CD8-positive, alpha-beta memory T cell (primary cell): ENCODE measurements around the gene LDLRAD4. TPM values are rescaled to one million over a fixed set of nuclear protein-coding genes. Genes with fewer than 3 reads are reported as not detected.

ENCODE experiments used
- CTCF ChIA-PET: fragments of 350-600 bp; sonication (Branson Sonifier 250); formaldehyde crosslinking; loops from one replicate; lab custom pipeline; 2021; ENCODE audit warnings: antibody characterized with exemption; lab: Charles Lee
- POLR2A ChIA-PET: fragments of 350-600 bp; sonication (Branson Sonifier 250); formaldehyde crosslinking; loops from one replicate; lab custom pipeline; 2021; ENCODE audit warnings: antibody characterized with exemption; lab: Charles Lee
- DNase-seq, 5 donors: peaks; one replicate each; pipeline versions ENCODE4 v3.0.0 to v3.0.0-alpha.2; 2020 to 2022; ENCODE audit warnings: mixed read lengths in 1 of 5
- H3K27ac ChIP-seq: one replicate; pipeline ENCODE4 v1.7.0; 2013; ENCODE audit warnings: low read depth, mild to moderate bottlenecking, low read length, moderate library complexity
- H3K27me3 ChIP-seq: 2 replicates; pipeline ENCODE4 v1.7.0; 2013; ENCODE audit warnings: low read length, mild to moderate bottlenecking; ENCODE audit not compliant: insufficient read depth, poor library complexity, severe bottlenecking
- H3K36me3 ChIP-seq: 2 replicates; pipeline ENCODE4 v1.7.0; 2013; ENCODE audit warnings: mild to moderate bottlenecking, low read length, moderate library complexity; ENCODE audit not compliant: insufficient read depth
- H3K4me1 ChIP-seq: 2 replicates; pipeline ENCODE4 v1.7.0; 2013; ENCODE audit warnings: mild to moderate bottlenecking, low read length, moderate library complexity; ENCODE audit not compliant: insufficient read depth
- H3K4me3 ChIP-seq: 2 replicates; pipeline ENCODE4 v1.7.0; 2013; ENCODE audit warnings: mild to moderate bottlenecking, low read length
- H3K9me3 ChIP-seq: 2 replicates; pipeline ENCODE4 v1.7.0; 2013; ENCODE audit warnings: mild to moderate bottlenecking, low read length
- H3K27ac Mint-ChIP-seq, 8 donors: one replicate each; pipeline ENCODE4 v1.8.0; 2020 to 2021; ENCODE audit warnings: mixed read lengths in 8 of 8, mild to moderate bottlenecking in 6 of 8, inconsistent platforms in 3 of 8, moderate library complexity in 3 of 8
- H3K27me3 Mint-ChIP-seq, 2 donors: one replicate each; pipeline ENCODE4 v1.8.0; 2020 to 2021; ENCODE audit warnings: mixed read lengths in 2 of 2, mild to moderate bottlenecking in 1 of 2, moderate library complexity in 1 of 2
- H3K36me3 Mint-ChIP-seq, 3 donors: one replicate each; pipeline ENCODE4 v1.8.0; 2020 to 2021; ENCODE audit warnings: mixed read lengths in 3 of 3, inconsistent platforms in 1 of 3, mild to moderate bottlenecking in 1 of 3
- H3K4me1 Mint-ChIP-seq, 3 donors: one replicate each; pipeline ENCODE4 v1.8.0; 2020 to 2021; ENCODE audit warnings: mixed read lengths in 3 of 3, inconsistent platforms in 1 of 3, mild to moderate bottlenecking in 1 of 3
- H3K4me3 Mint-ChIP-seq, 7 donors: one replicate each; pipeline ENCODE4 v1.8.0; 2020 to 2021; ENCODE audit warnings: mixed read lengths in 7 of 7, mild to moderate bottlenecking in 6 of 7, moderate library complexity in 4 of 7, inconsistent platforms in 2 of 7
- H3K9me3 Mint-ChIP-seq, 5 donors: one replicate each; pipeline ENCODE4 v1.8.0; 2020 to 2022; ENCODE audit warnings: mixed read lengths in 5 of 5, mild to moderate bottlenecking in 3 of 5, moderate library complexity in 2 of 5, inconsistent platforms in 1 of 5
- polyA plus RNA-seq: library from polyadenylated mRNA; unstranded; fragments of 300-500 nt; fragmentation: Illumina TruSeq; gene quantifications from one replicate; pipeline ENCODE4 v1.2.3, GENCODE V29; 2021
- total RNA-seq, 2 experiments: library from RNA; stranded (reverse); gene quantifications; one replicate each; pipeline ENCODE4 v1.2.3, GENCODE V29; 2021

Gene LDLRAD4
- total and polyA plus RNA-seq, 3 experiments from 2014 or later = 8.1 to 30.4 (median 27.3) TPM

- peak in 1 of 5 donors; percentile 52 for DNase-seq
- Mint-ChIP-seq H3K9me3 (no peaks in the 10 kb centered on the region), H3K36me3 (peaks cover 0 to 2% (median 0%) of the 10 kb centered on the region in 3 donors), H3K27me3 (peaks cover 3 to 9% of the 10 kb centered on the region in 2 donors), H3K27ac (peak overlapping the region; percentile 64 to 93 (median 84)), H3K4me1 (peaks cover 19 to 41% (median 24%) of the 10 kb centered on the region in 3 donors), H3K4me3 (peak overlapping the region; percentile 19 to 82 (median 59))
- H3K36me3 ChIP-seq = no peaks in the 10 kb centered on the region
- ChIA-PET POLR2A (no interaction called here), CTCF (no interaction called here)
- H3K4me1 ChIP-seq = peaks cover 34% of the 10 kb centered on the region
- H3K9me3 ChIP-seq = no peaks in the 10 kb centered on the region
- H3K4me3 ChIP-seq = peak overlapping the region; percentile 52
- H3K27ac ChIP-seq = no peak overlapping the region
- no peaks in the 10 kb centered on the region for H3K27me3 ChIP-seq
These were observed 55.2 kb downstream of the LDLRAD4 start for GRCh38 chr18:13273800-13274199.

GRCh38 chr18:13275075-13275474 is 56.5 kb downstream of the LDLRAD4 start:
- no peak overlapping the region for H3K4me3 ChIP-seq
- H3K36me3 ChIP-seq = no peaks in the 10 kb centered on the region
- no peaks in the 10 kb centered on the region for H3K27me3 ChIP-seq
- Mint-ChIP-seq H3K4me1 (peaks cover 32 to 54% (median 35%) of the 10 kb centered on the region in 3 donors), H3K27me3 (peaks cover 6 to 11% of the 10 kb centered on the region in 2 donors), H3K9me3 (no peaks in the 10 kb centered on the region), H3K36me3 (peaks cover 0 to 2% (median 0%) of the 10 kb centered on the region in 3 donors), H3K27ac (peak overlapping the region in 1 of 8 donors; percentile 38), H3K4me3 (no peak overlapping the region)
- peaks cover 34% of the 10 kb centered on the region for H3K4me1 ChIP-seq
- ChIA-PET POLR2A (no interaction called here), CTCF (no interaction called here)
- no peaks in the 10 kb centered on the region for H3K9me3 ChIP-seq
- H3K27ac ChIP-seq = no peak overlapping the region
- no peak for DNase-seq

- Mint-ChIP-seq H3K4me3 (peak overlapping the region in 5 of 7 donors; percentile 21 to 61 (median 45)), H3K36me3 (no peaks in the 10 kb centered on the region), H3K4me1 (peaks cover 33 to 59% (median 38%) of the 10 kb centered on the region in 3 donors), H3K27ac (peak overlapping the region in 5 of 8 donors; percentile 16 to 81 (median 57)), H3K9me3 (no peaks in the 10 kb centered on the region), H3K27me3 (peaks cover 4 to 13% of the 10 kb centered on the region in 2 donors)
- H3K27me3 ChIP-seq = no peaks in the 10 kb centered on the region
- H3K9me3 ChIP-seq = no peaks in the 10 kb centered on the region
- H3K36me3 ChIP-seq = no peaks in the 10 kb centered on the region
- no peak overlapping the region for H3K4me3 ChIP-seq
- ChIA-PET POLR2A (no interaction called here), CTCF (interaction anchor here (0.5 kb wide), 1 partner anchor 794 kb away, joined by 3 read pairs; no protein-coding TSS in a partner anchor)
- H3K4me1 ChIP-seq = peaks cover 41% of the 10 kb centered on the region
- no peak overlapping the region for H3K27ac ChIP-seq
- no peak for DNase-seq
These were observed 58.3 kb downstream of the LDLRAD4 start for GRCh38 chr18:13276530-13277520.

GRCh38 chr18:13278062-13278630 is 59.6 kb downstream of the LDLRAD4 start:
- H3K27ac ChIP-seq = no peak overlapping the region
- no peaks in the 10 kb centered on the region for H3K9me3 ChIP-seq
- POLR2A ChIA-PET = no interaction called here
- peaks cover 40 to 65% (median 41%) of the 10 kb centered on the region in 3 donors for H3K4me1 Mint-ChIP-seq
- H3K4me3 ChIP-seq = no peak overlapping the region
- CTCF ChIA-PET = interaction anchor here (0.8 kb wide), 1 partner anchor 13 kb away, joined by 3 read pairs; no protein-coding TSS in a partner anchor
- H3K9me3 Mint-ChIP-seq = peaks cover 0 to 2% (median 0%) of the 10 kb centered on the region in 5 donors
- H3K27me3 Mint-ChIP-seq = peaks cover 4 to 16% of the 10 kb centered on the region in 2 donors
- peaks cover 0 to 3% (median 0%) of the 10 kb centered on the region in 3 donors for H3K36me3 Mint-ChIP-seq
- H3K27ac Mint-ChIP-seq = peak overlapping the region in 2 of 8 donors; percentile 23 to 43
- H3K4me3 Mint-ChIP-seq = no peak overlapping the region
- no peak for DNase-seq
- H3K4me1 ChIP-seq = peaks cover 40% of the 10 kb centered on the region
- no peaks in the 10 kb centered on the region for H3K27me3 ChIP-seq
- H3K36me3 ChIP-seq = no peaks in the 10 kb centered on the region

- peak overlapping the region; percentile 5 for H3K4me3 ChIP-seq
These were observed 60.9 kb downstream of the LDLRAD4 start for GRCh38 chr18:13279181-13280069.

GRCh38 chr18:13280070-13280795 is 61.7 kb downstream of the LDLRAD4 start:
- no peak overlapping the region for H3K4me3 ChIP-seq
- DNase-seq = no peak
- POLR2A ChIA-PET = no interaction called here

More at GRCh38 chr18:13279181-13280069, 60.9 kb downstream of the LDLRAD4 start:
- Histone ChIP-seq H3K27ac (no peak overlapping the region), H3K9me3 (no peaks in the 10 kb centered on the region), H3K36me3 (no peaks in the 10 kb centered on the region), H3K4me1 (peaks cover 34% of the 10 kb centered on the region), H3K27me3 (no peaks in the 10 kb centered on the region)
- peak overlapping the region in 7 of 8 donors; percentile 29 to 99 (median 79) for H3K27ac Mint-ChIP-seq
- DNase-seq = peak in 1 of 5 donors; percentile 57
- H3K4me3 Mint-ChIP-seq = peak overlapping the region; percentile 24 to 89 (median 74)
- peaks cover 38 to 65% (median 39%) of the 10 kb centered on the region in 3 donors for H3K4me1 Mint-ChIP-seq
- peaks cover 0 to 2% (median 0%) of the 10 kb centered on the region in 5 donors for H3K9me3 Mint-ChIP-seq
- H3K36me3 Mint-ChIP-seq = peaks cover 0 to 3% (median 2%) of the 10 kb centered on the region in 3 donors
- peaks cover 4 to 19% of the 10 kb centered on the region in 2 donors for H3K27me3 Mint-ChIP-seq
- CTCF ChIA-PET = interaction anchor here (1.1 to 1.5 kb wide), 2 partner anchors 11 to 93 kb away, joined by 3 read pairs; no protein-coding TSS in a partner anchor
- POLR2A ChIA-PET = no interaction called here

More at GRCh38 chr18:13280070-13280795, 61.7 kb downstream of the LDLRAD4 start:
- Mint-ChIP-seq H3K27me3 (peaks cover 9 to 22% of the 10 kb centered on the region in 2 donors), H3K27ac (peak overlapping the region in 5 of 8 donors; percentile 29 to 85 (median 52)), H3K4me3 (peak overlapping the region in 1 of 7 donors; percentile 48), H3K9me3 (peaks cover 0 to 2% (median 0%) of the 10 kb centered on the region in 5 donors), H3K4me1 (peaks cover 46 to 70% (median 46%) of the 10 kb centered on the region in 3 donors), H3K36me3 (peaks cover 0 to 3% (median 2%) of the 10 kb centered on the region in 3 donors)
- peaks cover 38% of the 10 kb centered on the region for H3K4me1 ChIP-seq
- no peaks in the 10 kb centered on the region for H3K27me3 ChIP-seq
- CTCF ChIA-PET = interaction anchor here (1.1 to 1.5 kb wide), 2 partner anchors 10 to 92 kb away, joined by 3 read pairs; no protein-coding TSS in a partner anchor
- H3K27ac ChIP-seq = no peak overlapping the region
- no peaks in the 10 kb centered on the region for H3K36me3 ChIP-seq
- no peaks in the 10 kb centered on the region for H3K9me3 ChIP-seq
